SK-N-SH treated with all-trans-retinoic acid at 6 μM for 48 hours (cell line): ENCODE measurements around the gene SYP.

Experiments used
- BACH2 ChIP-seq: fragments of 250-450 bp; sonication (Bioruptor Pico); IDR thresholded peaks from 2 replicates; pipeline ENCODE4 v1.9.0; 2021; ENCODE audit warnings: mild to moderate bottlenecking, borderline replicate concordance
- CREB5 ChIP-seq: fragments of 250-450 bp; sonication (Bioruptor Pico); IDR thresholded peaks from 2 replicates; pipeline ENCODE4 v1.5.1; 2020; ENCODE audit warnings: low read depth, mild to moderate bottlenecking, moderate library complexity
- GLIS3 ChIP-seq: fragments of 250-450 bp; sonication (Bioruptor Pico); IDR thresholded peaks from 2 replicates; pipeline ENCODE4 v1.5.0; 2020; ENCODE audit warnings: mild to moderate bottlenecking, moderate library complexity
- OSR1 ChIP-seq: fragments of 250-450 bp; sonication (Bioruptor Pico); IDR thresholded peaks from 2 replicates; pipeline ENCODE4 v1.8.0; 2022; ENCODE audit warnings: moderate library complexity, mild to moderate bottlenecking, inconsistent platforms
- SNAI2 ChIP-seq: fragments of 250-450 bp; sonication (Bioruptor Pico); IDR thresholded peaks from 2 replicates; pipeline ENCODE4 v1.5.0; 2020; ENCODE audit warnings: mild to moderate bottlenecking, moderate library complexity
- TSHZ2 ChIP-seq: fragments of 250-450 bp; sonication (Bioruptor Pico); IDR thresholded peaks from 2 replicates; pipeline ENCODE4 v1.5.0; 2020; ENCODE audit warnings: mild to moderate bottlenecking, moderate library complexity
- ZFP30 ChIP-seq: fragments of 450-650 bp; formaldehyde crosslinking; IDR thresholded peaks from 2 replicates; pipeline ENCODE4 v1.5.0; 2022; ENCODE audit warnings: mild to moderate bottlenecking, moderate library complexity
- ZNF565 ChIP-seq: fragments of 450-650 bp; formaldehyde crosslinking; conservative IDR thresholded peaks from 2 replicates; pipeline ENCODE4 v1.5.0; 2020; ENCODE audit warnings: low read depth, mild to moderate bottlenecking, moderate library complexity

- TF ChIP-seq CREB5 (CRISPR knock-in tag) (no peak), ZNF565 (CRISPR knock-in tag) (no peak), BACH2 (no peak), OSR1 (CRISPR knock-in tag) (no peak), GLIS3 (CRISPR knock-in tag) (no peak), ZFP30 (no peak), SNAI2 (no peak), TSHZ2 (no peak)
Observed at GRCh38 chrX:49147282-49147681, 52.7 kb downstream of the SYP start.
